Measurements from ENCODE around the gene HOXA11. TPM values are rescaled to one million over a fixed set of nuclear protein-coding genes. Genes with fewer than 3 reads are reported as not detected.

Gene HOXA11
- polyA plus RNA-seq, 1 of the 3 experiments (the other 2 are of a cell fraction): not detected

- 18% methylated on average over 30 of the region's 30 CpGs for WGBS (ENCODE audit: low lambda C conversion rate)
- CTCF ChIA-PET: interaction anchor here (0.7 to 12.3 kb wide), 10 partner anchors 3 to 802 kb away, joined by 3 to 205 read pairs (median 4); partner anchors contain the start of genes HOXA10, HOXA3, HOXA7 and HOXA9
- Histone ChIP-seq H3K27me3 (ENCODE audit: insufficient read depth) (peaks cover 100% of the 10 kb centered on the region), H3K9me3 (no peaks in the 10 kb centered on the region), H3K27ac (ENCODE audit: low read depth in 2 of 2, low read length in 1 of 2) (no peak overlapping the region), H3K4me3 (ENCODE audit: low read depth in 2 of 2, low read length in 1 of 2) (no peak overlapping the region), H3K9me2 (no peaks in the 10 kb centered on the region), H3K9ac (no peak overlapping the region), H4K20me1 (ENCODE audit: insufficient read depth) (peaks cover 13% of the 10 kb centered on the region), H3K4me1 (ENCODE audit: control insufficient read depth in 1 of 2, insufficient read depth in 2 of 2, low read depth in 1 of 2, low read length in 1 of 2) (peaks cover 0 to 2% of the 10 kb centered on the region in 2 experiments; a peak in 1 of 4 replicates), H3K4me2 (no peak overlapping the region), H3K36me3 (replicated peaks in 1 of 2; ENCODE audit: control insufficient read depth in 1 of 2, insufficient read depth in 2 of 2, low read length in 1 of 2) (no peaks in the 10 kb centered on the region), H3F3A (replicated peaks; ENCODE audit: insufficient read depth) (peaks cover 9% of the 10 kb centered on the region), H2AFZ (ENCODE audit: low read depth) (no peak overlapping the region), H3K79me2 (ENCODE audit: insufficient read depth) (no peaks in the 10 kb centered on the region)
- TF ChIP-seq USF2 (IDR thresholded peaks at IDR 0.05; ENCODE audit: borderline replicate concordance, low read depth, low read length) (no peak), REST (IDR thresholded peaks at IDR 0.05; ENCODE audit: low read depth, low read length) (no peak), ZBTB33 (IDR thresholded peaks at IDR 0.05; ENCODE audit: borderline replicate concordance, low read depth) (no peak), MXI1 (IDR thresholded peaks at IDR 0.05; ENCODE audit: low read depth, low read length) (no peak), SIN3A (IDR thresholded peaks at IDR 0.05; ENCODE audit: borderline replicate concordance, low read depth, low read length) (no peak), NFIC (IDR thresholded peaks at IDR 0.05; ENCODE audit: borderline replicate concordance) (no peak), GABPA (IDR thresholded peaks at IDR 0.05; ENCODE audit: low read depth) (no peak), EP300 (IDR thresholded peaks at IDR 0.05; ENCODE audit: borderline replicate concordance in 1 of 2, low read depth in 1 of 2, low read length in 1 of 2) (no peak), EZH2phosphoT487 (IDR thresholded peaks at IDR 0.05; ENCODE audit: borderline replicate concordance, low read depth) (no peak; the same call in 1 of the 2 replicates), RXRA (IDR thresholded peaks at IDR 0.05; ENCODE audit: borderline replicate concordance, low read depth) (no peak), MAX (IDR thresholded peaks at IDR 0.05; ENCODE audit: low read depth) (no peak), TEAD4 (IDR thresholded peaks at IDR 0.05; ENCODE audit: borderline replicate concordance, insufficient read depth) (no peak), TCF12 (IDR thresholded peaks at IDR 0.05) (no peak), USF1 (IDR thresholded peaks at IDR 0.05; ENCODE audit: borderline replicate concordance, low read depth) (no peak), RFX5 (IDR thresholded peaks at IDR 0.05; ENCODE audit: low read length) (no peak), ELF1 (IDR thresholded peaks at IDR 0.05) (no peak), CHD2 (IDR thresholded peaks at IDR 0.05; ENCODE audit: low read length, partially characterized antibody) (no peak), IRF3 (IDR thresholded peaks at IDR 0.05; ENCODE audit: low read depth, low read length) (no peak), RAD21 (IDR thresholded peaks at IDR 0.05; ENCODE audit: low read length) (no peak)
- POLR2A ChIA-PET: no interaction called here
- DNase-seq: no peak
These were observed 13.3 kb downstream of the HOXA11 start for GRCh38 chr7:27171637-27172314.
